Activated T-helper 9 cell treated with anti-CD3 and anti-CD28 coated beads, Interleukin-2, amount 50 U/mL, for 16 hours (primary cell): Measurements from ENCODE around the gene BLOC1S1.

Experiments
- DNase-seq: peaks from one replicate; pipeline ENCODE4 v3.0.0-alpha.2; 2020; ENCODE audit warnings: low read depth

BLOC1S1 gene

GRCh38 chr12:55694651-55695050 lies 21.2 kb upstream of the BLOC1S1 start:
- DNase-seq = no peak

- no peak for DNase-seq
Measured at GRCh38 chr12:55695349-55695748, 20.5 kb upstream of the BLOC1S1 start.

DNA sequence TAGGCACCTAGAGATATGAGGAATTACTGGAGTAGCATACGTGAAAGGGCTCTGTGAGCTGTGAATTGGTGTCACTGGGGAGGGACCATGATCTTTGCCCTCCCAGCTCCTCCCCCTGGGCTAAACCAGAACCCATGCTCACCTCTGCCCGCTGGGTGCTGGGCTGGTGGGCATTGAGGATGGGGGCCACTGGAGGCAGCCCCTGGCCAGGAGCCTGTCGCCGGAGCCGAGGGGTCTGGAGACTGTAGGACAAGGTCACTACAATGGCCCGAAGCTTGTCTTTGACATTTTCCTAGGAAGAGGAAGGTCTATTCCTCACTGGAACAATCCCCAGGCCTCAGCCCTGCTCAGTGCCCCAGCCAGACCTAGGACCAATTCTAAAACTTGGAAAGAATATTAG lies 19.7 kb upstream of the BLOC1S1 start:
- no peak for DNase-seq

GRCh38 chr12:55696796-55697462 lies 18.9 kb upstream of the BLOC1S1 start:
- no peak for DNase-seq

GRCh38 chr12:55697686-55698085 lies 18.2 kb upstream of the BLOC1S1 start:
- DNase-seq = no peak

DNA sequence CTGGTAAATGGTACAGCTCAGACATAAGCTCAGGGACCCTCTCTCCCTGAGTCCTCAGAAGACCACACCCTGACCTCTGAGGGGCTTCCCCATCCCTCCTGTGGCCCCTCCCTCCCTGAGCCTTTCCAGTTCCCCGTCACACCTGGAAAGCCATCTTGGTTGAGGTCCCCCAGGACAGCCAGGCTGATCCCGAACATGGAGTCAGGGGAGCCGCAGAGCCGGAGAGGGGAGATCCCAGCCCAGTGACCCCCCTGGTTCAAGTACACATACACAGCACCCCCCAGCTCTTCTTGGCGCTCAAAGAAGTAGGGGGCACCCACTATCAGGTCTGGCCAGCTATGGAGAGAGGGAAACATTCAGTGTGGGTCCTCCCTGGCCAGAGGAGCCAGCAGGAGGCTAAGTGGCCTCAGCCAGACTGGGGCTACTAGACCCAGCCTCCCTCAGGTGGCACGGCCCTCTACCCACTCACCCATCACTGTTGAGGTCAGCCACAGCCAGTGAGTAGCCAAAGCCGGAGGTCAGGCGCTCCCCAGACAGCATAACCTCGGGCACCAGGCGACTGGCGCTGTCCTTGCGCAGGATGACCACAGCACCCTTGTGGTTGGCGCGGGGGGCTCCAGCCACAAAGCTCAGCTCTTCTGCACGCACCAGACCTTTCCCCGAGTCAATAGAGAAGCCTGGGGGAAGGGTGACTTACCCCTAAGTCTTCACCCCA lies 17.4 kb upstream of the BLOC1S1 start:
- DNase-seq = no peak

GRCh38 chr12:55698965-55699364 lies 16.9 kb upstream of the BLOC1S1 start:
- DNase-seq = no peak

GRCh38 chr12:55699471-55700055 lies 16.3 kb upstream of the BLOC1S1 start:
- no peak for DNase-seq

GRCh38 chr12:55700255-55701018 lies 15.4 kb upstream of the BLOC1S1 start:
- DNase-seq = no peak

DNA sequence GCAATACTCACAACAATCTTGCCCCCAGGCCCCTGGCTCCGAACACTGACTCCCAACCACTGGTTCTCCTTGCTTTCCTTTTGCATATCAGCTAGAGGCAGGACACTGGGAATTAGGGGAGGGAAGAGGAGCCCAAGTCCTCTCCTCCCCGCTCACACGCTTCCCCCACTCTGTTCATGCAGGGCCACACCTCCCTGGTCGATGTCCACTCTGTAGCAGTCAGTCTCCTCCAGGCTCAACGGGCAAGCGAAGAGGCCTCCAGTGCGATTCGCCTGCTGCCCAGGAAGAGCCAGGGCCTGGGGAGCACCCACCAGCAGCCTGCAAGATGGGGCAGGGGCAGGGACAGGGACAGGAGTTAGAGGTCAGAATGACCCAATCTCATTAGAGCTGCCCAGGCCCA lies 13.0 kb upstream of the BLOC1S1 start:
- DNase-seq = no peak

DNA sequence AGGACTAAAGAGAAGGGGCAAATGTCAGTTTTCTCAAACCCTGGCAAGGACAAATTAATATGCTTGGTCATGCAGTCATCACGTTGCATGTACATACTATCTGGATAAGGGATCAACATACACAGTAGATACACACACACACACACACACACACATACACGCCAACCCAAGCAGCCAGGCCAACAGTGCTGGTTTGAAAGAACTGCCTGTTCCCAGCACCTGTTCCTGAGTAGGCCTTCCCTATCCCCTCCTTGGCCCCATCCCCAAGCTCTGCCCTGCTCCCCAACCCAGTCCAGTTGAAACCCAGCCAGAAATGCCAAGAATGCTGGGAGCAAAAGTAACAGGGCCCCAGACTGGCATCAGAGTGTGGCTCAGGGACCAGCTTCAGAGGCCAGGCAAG lies 12.6 kb upstream of the BLOC1S1 start:
- no peak for DNase-seq

- no peak for DNase-seq
Measured at GRCh38 chr12:55703901-55704761, 11.7 kb upstream of the BLOC1S1 start.

GRCh38 chr12:55704824-55705718 lies 10.8 kb upstream of the BLOC1S1 start:
- DNase-seq = no peak

DNA sequence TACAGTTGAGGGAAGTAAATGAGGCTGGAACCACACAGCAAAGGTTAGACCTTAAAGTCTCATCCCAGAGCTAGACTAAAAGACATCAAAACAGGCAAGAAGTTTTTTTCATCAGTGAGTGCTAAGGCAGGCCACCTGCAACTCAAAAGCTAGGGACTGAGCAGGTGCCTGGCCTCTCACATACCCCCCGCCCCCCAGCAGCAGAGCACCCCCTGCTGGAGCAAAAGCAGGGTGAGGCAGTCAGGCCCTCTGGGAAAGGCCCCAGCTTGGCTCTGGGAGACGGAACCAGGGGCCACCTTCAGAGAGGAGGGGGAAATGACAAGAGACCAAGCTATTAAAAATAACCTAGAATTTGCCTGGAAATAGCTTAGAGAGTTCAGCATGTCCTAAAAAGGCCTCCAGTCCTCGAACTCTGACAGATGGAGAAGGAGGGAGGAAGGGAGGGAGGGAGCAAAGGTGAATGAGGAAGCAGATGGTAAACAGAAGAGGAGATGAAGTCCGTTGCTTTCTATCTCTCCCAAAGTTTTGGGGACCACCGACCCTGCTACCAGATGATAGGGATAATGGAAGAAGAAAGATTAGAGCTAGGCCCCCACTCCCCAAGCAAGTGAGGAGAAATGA lies 10.0 kb upstream of the BLOC1S1 start:
- DNase-seq = no peak

DNA sequence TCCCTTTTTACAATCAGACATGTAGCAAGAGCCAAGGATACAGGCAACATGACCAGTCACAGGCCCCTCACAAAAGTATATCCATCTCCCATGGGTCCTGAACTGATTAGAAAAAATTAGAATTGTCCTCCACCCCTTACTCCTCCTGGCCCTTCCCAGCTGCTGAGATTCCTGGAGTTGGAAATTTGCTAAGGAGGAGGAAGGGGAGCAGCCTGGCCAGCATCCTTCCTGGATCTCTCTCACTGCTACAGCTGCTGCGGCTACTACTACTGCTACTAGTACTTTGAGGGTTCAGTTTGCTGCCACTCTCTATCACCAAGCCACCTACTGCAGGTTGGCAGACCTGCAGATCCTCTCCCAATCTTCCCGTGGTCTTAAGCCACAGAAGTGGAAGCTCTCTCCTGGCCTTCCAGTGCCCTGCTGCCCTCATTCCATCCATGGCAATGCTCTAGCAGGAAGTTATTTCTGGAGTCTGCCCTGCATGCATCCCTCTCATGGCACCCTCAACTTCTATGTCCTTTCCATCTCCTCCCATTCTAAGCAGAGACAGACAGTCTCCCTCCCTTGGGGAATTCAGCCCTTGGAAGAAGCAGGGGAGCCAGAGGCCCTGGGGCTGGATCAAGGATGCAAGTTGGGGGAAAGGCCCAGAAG lies 9.2 kb upstream of the BLOC1S1 start:
- no peak for DNase-seq

DNA sequence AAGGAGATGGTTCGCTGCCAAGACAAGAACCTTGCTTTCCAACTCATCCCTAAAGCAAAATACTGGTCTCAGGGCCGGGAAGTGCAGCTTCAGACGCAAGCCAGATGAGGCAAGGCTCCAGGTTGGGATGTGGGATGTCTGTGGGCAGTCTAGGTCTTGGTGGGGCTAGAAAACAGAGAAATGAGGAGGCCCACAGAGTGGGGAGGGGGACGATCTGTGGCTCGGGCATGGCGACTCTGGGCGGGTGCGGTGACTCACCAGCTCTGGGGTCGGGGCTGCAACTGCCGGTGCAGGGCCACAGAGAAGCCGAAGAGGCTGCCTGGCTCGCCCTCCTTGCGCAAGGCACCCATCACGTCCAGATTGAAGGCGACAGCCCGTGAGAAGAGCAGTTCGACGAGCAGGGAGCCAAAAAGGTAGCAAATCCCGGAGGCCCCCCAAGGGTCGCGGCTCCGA lies 8.6 kb upstream of the BLOC1S1 start:
- DNase-seq = no peak

GRCh38 chr12:55707841-55708694 lies 7.8 kb upstream of the BLOC1S1 start, which contains the start of gene ITGA7:
ITGA7 (minus strand) TSS chr12:55707904; CDS start chr12:55707682, 222 bp downstream.
- DNase-seq = peak; percentile 47

DNA sequence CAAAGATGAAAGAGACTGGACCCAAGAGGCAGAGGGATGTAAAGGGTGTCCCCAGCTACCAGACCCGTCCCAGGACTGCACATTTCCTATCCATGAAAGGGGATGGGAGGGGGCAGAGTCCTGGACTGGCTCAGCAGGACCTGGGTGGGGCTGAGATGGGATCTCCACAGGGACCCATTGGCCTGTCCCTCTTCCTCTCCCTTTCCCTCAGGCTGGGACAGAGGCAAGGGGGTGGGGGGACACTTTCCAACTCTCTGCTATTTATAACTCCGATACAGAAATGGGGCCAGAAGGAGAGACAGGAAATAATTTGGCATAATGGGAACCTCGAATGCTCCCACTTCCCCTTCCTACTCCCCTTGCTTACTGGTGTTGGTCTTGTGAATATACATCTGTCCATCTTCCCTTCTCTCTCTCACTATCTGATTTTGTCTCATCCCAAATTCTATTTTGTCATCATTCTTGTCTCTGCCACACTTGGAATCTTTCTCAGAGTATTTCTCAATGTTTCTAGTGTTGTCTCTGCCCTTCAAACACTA lies 7.1 kb upstream of the BLOC1S1 start:
- no peak for DNase-seq
